A549 (cell line): ENCODE measurements around the gene DUSP10. TPM values are rescaled to one million over a fixed set of nuclear protein-coding genes. Genes with fewer than 3 reads are reported as not detected.
A peak's percentile ranks its signal among the peaks of the same experiment; 100 is the strongest.

ENCODE experiments used
- ATAC-seq, 2 experiments: fragments of 200-7000 bp in 1 of 2; fragments of >200 bp in 1 of 2; cut with Nextera tagmentation in 1 of 2; cut with Tn5 transposase in 1 of 2; 3 replicates each; pipeline versions ENCODE4 v1.8.0 to v1.9.1; 2018 to 2020; ENCODE audit warnings: mild to moderate bottlenecking in 1 of 2, moderate library complexity in 1 of 2
- CTCF ChIA-PET: fragments of 300-600 bp; sonication (Branson Sonifier 250); formaldehyde crosslinking; extraction: SDS; loops from one replicate; lab custom pipeline; 2021; ENCODE audit warnings: antibody characterized with exemption, inconsistent platforms; lab: Yijun Ruan, JAX
- POLR2A ChIA-PET: fragments of 350-600 bp; formaldehyde crosslinking; extraction: SDS; loops from one replicate; lab custom pipeline; 2021; ENCODE audit warnings: antibody characterized with exemption, inconsistent platforms; lab: Yijun Ruan, JAX
- DNase-seq, 2 experiments: peaks; one replicate each; pipeline versions ENCODE4 v3.0.0 to v3.0.0-alpha.2; 2011 to 2016; ENCODE audit warnings: low read depth in 1 of 2, low spot score in 1 of 2
- FAIRE-seq: peaks from 2 replicates; lab custom pipeline; 2011; peaks lifted over from hg19 to GRCh38; lab: Jason Lieb, UNC
- H3K27ac ChIP-seq, 2 experiments: fragments of >200 bp; sonication (Bioruptor Twin); formaldehyde crosslinking; 3 replicates each; pipeline ENCODE4 v1.5.1; 2016 to 2017
- H3K4me1 ChIP-seq: fragments of >200 bp; sonication (Bioruptor Twin); formaldehyde crosslinking; 3 replicates; pipeline ENCODE4 v1.6.1; 2016
- H3K4me2 ChIP-seq: fragments of >200 bp; sonication (Bioruptor Twin); formaldehyde crosslinking; 3 replicates; pipeline ENCODE4 v1.6.1; 2016
- H3K4me3 ChIP-seq: fragments of >200 bp; sonication (Bioruptor Twin); formaldehyde crosslinking; 3 replicates; pipeline ENCODE4 v1.5.1; 2016
- H3K9me3 ChIP-seq: fragments of >200 bp; sonication (Bioruptor Twin); formaldehyde crosslinking; 3 replicates; pipeline ENCODE4 v1.6.1; 2016
- ATOH8 ChIP-seq: fragments of 250-450 bp; sonication (Bioruptor Pico); IDR thresholded peaks from 2 replicates; pipeline ENCODE4 v1.5.0; 2020; ENCODE audit warnings: low read depth, mild to moderate bottlenecking, moderate library complexity
- BHLHE40 ChIP-seq: IDR thresholded peaks from 2 replicates; pipeline ENCODE4 v1.6.1; 2012; ENCODE audit warnings: low read depth, low read length, inconsistent platforms
- CBX8 ChIP-seq: fragments of 200-600 bp; sonication (generic); IDR thresholded peaks from 2 replicates; pipeline ENCODE4 v1.6.1; 2016
- CHD4 ChIP-seq: fragments of 200-600 bp; sonication (generic); IDR thresholded peaks from 2 replicates; pipeline ENCODE4 v1.6.1; 2016; ENCODE audit warnings: antibody characterized with exemption, mild to moderate bottlenecking, borderline replicate concordance
- EHF ChIP-seq: fragments of 250-450 bp; sonication (Bioruptor Pico); IDR thresholded peaks from 2 replicates; pipeline ENCODE4 v1.5.0; 2020; ENCODE audit warnings: mild to moderate bottlenecking
- EHMT2 ChIP-seq: fragments of 200-600 bp; sonication (generic); IDR thresholded peaks from 2 replicates; pipeline ENCODE4 v1.6.1; 2016; ENCODE audit warnings: antibody characterized with exemption, low read depth, mild to moderate bottlenecking, moderate library complexity
- EP300 ChIP-seq, 2 experiments: fragments of >200 bp; sonication (Bioruptor Twin); formaldehyde crosslinking; IDR thresholded peaks; 2 replicates in 1 of 2; 3 replicates in 1 of 2; pipeline ENCODE4 v1.6.1; 2016 to 2017
- ESRRA ChIP-seq: fragments of 150-350 bp; IDR thresholded peaks from 2 replicates; pipeline ENCODE4 v1.6.1; 2014; ENCODE audit warnings: mild to moderate bottlenecking, low read length, borderline replicate concordance
- FOSL2 ChIP-seq, 2 experiments: fragments of 450-650 bp in 1 of 2; fragments of >200 bp in 1 of 2; sonication (Bioruptor Twin) in 1 of 2; formaldehyde crosslinking; IDR thresholded peaks; 2 replicates each; pipeline versions ENCODE4 v1.5.0 to v1.6.1; 2016 to 2020; ENCODE audit warnings: mild to moderate bottlenecking in 1 of 2, moderate library complexity in 1 of 2
- HDAC2 ChIP-seq: fragments of 200-600 bp; sonication (generic); IDR thresholded peaks from 2 replicates; pipeline ENCODE4 v1.6.1; 2016
- HES2 ChIP-seq: fragments of >200 bp; sonication (Bioruptor Twin); formaldehyde crosslinking; IDR thresholded peaks from 2 replicates; pipeline ENCODE4 v1.6.1; 2016
- HEYL ChIP-seq: fragments of 250-450 bp; sonication (Bioruptor Pico); IDR thresholded peaks from 2 replicates; pipeline ENCODE4 v1.8.0; 2021; ENCODE audit warnings: mild to moderate bottlenecking, moderate library complexity
- HOXB5 ChIP-seq: fragments of 250-450 bp; sonication (Bioruptor Pico); IDR thresholded peaks from 2 replicates; pipeline ENCODE4 v1.5.0; 2020; ENCODE audit warnings: mild to moderate bottlenecking, moderate library complexity
- JUN ChIP-seq, 2 experiments: fragments of >200 bp; sonication (Bioruptor Twin); formaldehyde crosslinking; IDR thresholded peaks; 2 replicates in 1 of 2; 3 replicates in 1 of 2; pipeline ENCODE4 v1.6.1; 2016 to 2017
- KDM1A ChIP-seq: fragments of 200-600 bp; sonication (generic); IDR thresholded peaks from 2 replicates; pipeline ENCODE4 v1.6.1; 2016; ENCODE audit warnings: low read depth, mild to moderate bottlenecking
- MAZ ChIP-seq: fragments of 150-350 bp; IDR thresholded peaks from 2 replicates; pipeline ENCODE4 v1.6.1; 2014; ENCODE audit warnings: antibody characterized with exemption, low read depth, low read length, borderline replicate concordance
- NFE2L2 ChIP-seq: fragments of 150-350 bp; conservative IDR thresholded peaks from 2 replicates; pipeline ENCODE4 v1.6.1; 2014; ENCODE audit warnings: low read length
- NR3C1 ChIP-seq: fragments of >200 bp; sonication (Bioruptor Twin); formaldehyde crosslinking; IDR thresholded peaks from 3 replicates; pipeline ENCODE4 v1.6.1; 2017
- PHF8 ChIP-seq: fragments of 200-600 bp; sonication (generic); IDR thresholded peaks from 2 replicates; pipeline ENCODE4 v1.6.1; 2016; ENCODE audit warnings: low read depth, mild to moderate bottlenecking, antibody characterized with exemption, moderate library complexity, borderline replicate concordance
- POLR2AphosphoS2 ChIP-seq: conservative IDR thresholded peaks from 2 replicates; pipeline ENCODE4 v1.6.1; 2012; ENCODE audit warnings: low read length, improper control_type of control experiment, inconsistent platforms
- RNF2 ChIP-seq: fragments of 200-600 bp; sonication (generic); IDR thresholded peaks from 2 replicates; pipeline ENCODE4 v1.6.1; 2016; ENCODE audit warnings: low read depth, mild to moderate bottlenecking, antibody characterized with exemption, moderate library complexity, borderline replicate concordance
- SMC3 ChIP-seq: fragments of >200 bp; sonication (Bioruptor Twin); formaldehyde crosslinking; IDR thresholded peaks from 3 replicates; pipeline ENCODE4 v1.6.1; 2018; ENCODE audit warnings: inconsistent platforms
- SREBF2 ChIP-seq: fragments of 450-650 bp; IDR thresholded peaks from 2 replicates; pipeline ENCODE4 v1.6.1; 2014; ENCODE audit warnings: mild to moderate bottlenecking, moderate library complexity
- WGBS: methylation state at CpG from one replicate; pipeline ENCODE4 v1.1.6; 2017; ENCODE audit errors: missing lambda C conversion rate; 5-methylcytosine and 5-hydroxymethylcytosine counted together
- polyA plus RNA-seq, 4 experiments: library from polyadenylated mRNA; depleted of rRNA in 3 of 4; stranded (reverse); fragments of >200 nt; fragmentation: RNase III in 1 of 4; extraction: RNeasy Plus Mini Kit Qiagen cat#74134 plus additional on column Dnase treatment in 1 of 4; gene quantifications; 2 replicates in 3 of 4; 3 replicates in 1 of 4; pipeline ENCODE4 v1.2.3, GENCODE V29; 2011 to 2017
- TF ChIP-seq, protein P1 (sequence below): IDR thresholded peaks from 2 replicates; pipeline ENCODE4 v1.6.1; 2012

Gene DUSP10
- polyA plus RNA-seq, 2 of the 4 experiments (the other 2 are of a cell fraction) = 4.8 to 5.2 TPM

DNA sequence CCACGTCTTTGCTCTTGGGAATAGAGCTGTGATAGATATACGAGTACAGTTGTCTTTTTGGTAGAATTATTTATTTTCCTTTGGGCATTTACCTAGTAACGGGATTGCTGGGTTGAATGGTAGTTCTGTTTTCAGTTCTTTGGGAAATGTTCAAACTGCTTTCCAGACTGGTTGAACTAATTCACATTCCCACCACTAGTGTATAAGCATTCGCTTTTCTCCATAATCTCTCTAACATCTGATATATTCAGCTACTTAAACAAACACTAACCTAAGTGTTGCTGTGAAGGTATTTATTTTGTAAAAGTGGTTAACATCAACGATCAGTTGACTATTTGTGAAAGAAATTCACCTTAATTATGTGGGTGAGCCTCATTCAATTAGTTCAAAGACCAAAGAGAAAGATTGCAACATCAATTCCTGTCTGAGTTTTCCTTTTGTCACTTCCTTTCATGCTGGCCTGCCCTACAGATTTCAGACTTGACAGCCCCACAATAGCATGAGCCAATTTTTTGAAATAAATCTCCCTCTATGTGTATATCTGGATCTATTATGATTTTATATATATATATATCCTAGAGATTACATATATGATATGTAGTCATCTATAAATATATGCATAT is 26.7 kb upstream of the DUSP10 start:
- ChIA-PET POLR2A (no interaction called here), CTCF (interaction anchor here (1.1 kb wide), 1 partner anchor 15 kb away, joined by 3 read pairs; no protein-coding TSS in a partner anchor)
- H3K4me1 ChIP-seq = no peaks in the 10 kb centered on the region
- WGBS = 61% methylated on average over 5 of the region's 5 CpGs
- no peak overlapping the region for H3K27ac ChIP-seq
- ATAC-seq = no peak
- no peak for FAIRE-seq
- H3K4me2 ChIP-seq = no peak overlapping the region
- no peak for DNase-seq
- no peak overlapping the region for H3K4me3 ChIP-seq
- no peak for TF ChIP-seq EHMT2
- no peak for TF ChIP-seq EHF (CRISPR knock-in tag)
- TF ChIP-seq KDM1A = no peak
- TF ChIP-seq CBX8 = no peak
- TF ChIP-seq PHF8 = no peak
- TF ChIP-seq SMC3 = no peak
- TF ChIP-seq HDAC2 = no peak
- no peak for TF ChIP-seq SREBF2
- TF ChIP-seq BHLHE40 = no peak
- TF ChIP-seq FOSL2 (IDR thresholded peaks at IDR 0.05) = no peak
- no peak for TF ChIP-seq FOSL2 (CRISPR knock-in tag; IDR thresholded peaks at IDR 0.05)
- TF ChIP-seq, protein P1, sequence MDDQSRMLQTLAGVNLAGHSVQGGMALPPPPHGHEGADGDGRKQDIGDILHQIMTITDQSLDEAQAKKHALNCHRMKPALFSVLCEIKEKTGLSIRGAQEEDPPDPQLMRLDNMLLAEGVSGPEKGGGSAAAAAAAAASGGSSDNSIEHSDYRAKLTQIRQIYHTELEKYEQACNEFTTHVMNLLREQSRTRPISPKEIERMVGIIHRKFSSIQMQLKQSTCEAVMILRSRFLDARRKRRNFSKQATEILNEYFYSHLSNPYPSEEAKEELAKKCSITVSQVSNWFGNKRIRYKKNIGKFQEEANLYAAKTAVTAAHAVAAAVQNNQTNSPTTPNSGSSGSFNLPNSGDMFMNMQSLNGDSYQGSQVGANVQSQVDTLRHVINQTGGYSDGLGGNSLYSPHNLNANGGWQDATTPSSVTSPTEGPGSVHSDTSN = no peak
- TF ChIP-seq RNF2 = no peak
- no peak for TF ChIP-seq NFE2L2
- no peak for TF ChIP-seq EP300 (IDR thresholded peaks at IDR 0.05)
- TF ChIP-seq MAZ = no peak
- no peak for TF ChIP-seq HEYL (CRISPR knock-in tag)
- no peak for TF ChIP-seq POLR2AphosphoS2
- H3K9me3 ChIP-seq = no peaks in the 10 kb centered on the region

- DNase-seq = no peak
- Histone ChIP-seq H3K9me3 (no peaks in the 10 kb centered on the region), H3K4me3 (no peak overlapping the region), H3K4me2 (no peak overlapping the region), H3K4me1 (no peaks in the 10 kb centered on the region), H3K27ac (no peak overlapping the region)
- no peak for TF ChIP-seq ESRRA
- ATAC-seq = no peak
- no peak for FAIRE-seq
- 6% methylated on average over 1 of the region's 1 CpG for WGBS
- CTCF ChIA-PET = interaction anchor here (0.6 kb wide), 1 partner anchor 13 kb away, joined by 3 read pairs; no protein-coding TSS in a partner anchor
- POLR2A ChIA-PET = no interaction called here
These were observed 24.3 kb upstream of the DUSP10 start for GRCh38 chr1:221766210-221766609.

GRCh38 chr1:221765527-221765926 is 23.6 kb upstream of the DUSP10 start:
- ATAC-seq = no peak
- WGBS = 34% methylated on average over 2 of the region's 2 CpGs
- no peak for FAIRE-seq
- TF ChIP-seq CBX8 (no peak), FOSL2 (IDR thresholded peaks at IDR 0.05) (no peak), FOSL2 (CRISPR knock-in tag; IDR thresholded peaks at IDR 0.05) (peak; percentile 47)
- no peak overlapping the region for H3K4me3 ChIP-seq
- H3K9me3 ChIP-seq = no peaks in the 10 kb centered on the region
- no peak overlapping the region for H3K4me2 ChIP-seq
- ChIA-PET POLR2A (no interaction called here), CTCF (no interaction called here)
- DNase-seq = no peak
- no peak overlapping the region for H3K27ac ChIP-seq
- no peaks in the 10 kb centered on the region for H3K4me1 ChIP-seq

DNA sequence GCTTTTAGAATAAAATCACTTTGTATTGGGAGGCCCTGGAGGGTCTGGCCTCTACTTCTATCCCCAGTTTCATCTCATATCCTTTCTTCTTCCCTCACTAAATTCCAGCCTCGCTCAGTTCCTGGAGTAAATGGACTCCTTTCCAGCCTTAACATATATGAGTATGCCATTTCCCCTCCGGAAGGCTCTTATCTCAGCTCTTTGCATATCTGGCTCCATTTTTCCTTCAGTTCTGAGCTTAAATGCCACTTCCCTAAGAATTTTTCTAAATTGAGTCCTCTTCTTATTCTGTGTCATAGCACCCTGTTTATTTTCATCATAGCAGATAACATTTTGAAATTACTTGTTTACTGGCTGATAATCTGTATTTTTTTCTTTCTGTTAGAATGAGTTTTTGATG is 20.2 kb upstream of the DUSP10 start:
- TF ChIP-seq, protein P1 = no peak
- TF ChIP-seq ATOH8 (CRISPR knock-in tag) = no peak
- no peak for TF ChIP-seq NR3C1
- no peak for TF ChIP-seq KDM1A
- no peak for TF ChIP-seq HES2
- TF ChIP-seq CHD4 = no peak
- TF ChIP-seq JUN (IDR thresholded peaks at IDR 0.05) = no peak
- TF ChIP-seq HDAC2 = no peak
- no peak for TF ChIP-seq HOXB5 (CRISPR knock-in tag)
- ATAC-seq (no peak), FAIRE-seq (no peak), DNase-seq (no peak)
- Histone ChIP-seq H3K9me3 (no peaks in the 10 kb centered on the region), H3K27ac (no peak overlapping the region), H3K4me2 (no peak overlapping the region), H3K4me3 (no peak overlapping the region), H3K4me1 (no peaks in the 10 kb centered on the region)
- CTCF ChIA-PET = interaction anchor here (1.0 to 1.3 kb wide), 2 partner anchors 247 to 284 kb away, joined by 3 to 5 read pairs; no protein-coding TSS in a partner anchor
- POLR2A ChIA-PET = no interaction called here
- WGBS = 51% methylated on average over 2 of the region's 2 CpGs
